MG63 (cell line): ENCODE results near the gene DENND1A. TPM values are rescaled to one million over a fixed set of nuclear protein-coding genes. Genes with fewer than 3 reads are reported as not detected.

Experiments
- DNase-seq: peaks from one replicate; pipeline ENCODE4 v3.0.0-alpha.2; 2020
- H3K27me3 ChIP-seq: fragments of 250-450 bp; sonication (Bioruptor Pico); 2 replicates; pipeline ENCODE4 v1.5.1; 2020; ENCODE audit warnings: mild to moderate bottlenecking, moderate library complexity
- H3K36me3 ChIP-seq: fragments of 250-450 bp; sonication (Bioruptor Pico); 2 replicates; pipeline ENCODE4 v1.5.1; 2020; ENCODE audit warnings: mild to moderate bottlenecking, moderate library complexity
- H3K4me3 ChIP-seq: fragments of 250-450 bp; sonication (Bioruptor Pico); 2 replicates; pipeline ENCODE4 v1.5.1; 2020; ENCODE audit warnings: mild to moderate bottlenecking, moderate library complexity
- H3K9me3 ChIP-seq: fragments of 250-450 bp; sonication (Bioruptor Pico); 2 replicates; pipeline ENCODE4 v1.5.1; 2020; ENCODE audit warnings: mild to moderate bottlenecking, moderate library complexity
- total RNA-seq: library from RNA; depleted of rRNA; stranded (reverse); fragments of >200 nt; shearing (Covaris generic); gene quantifications from 2 replicates; pipeline ENCODE4 v1.2.3, GENCODE V29; 2014; ENCODE audit warnings: low replicate concordance

DENND1A gene
- total RNA-seq, 1 experiment from 2014 or later: 35.3 TPM

DNA sequence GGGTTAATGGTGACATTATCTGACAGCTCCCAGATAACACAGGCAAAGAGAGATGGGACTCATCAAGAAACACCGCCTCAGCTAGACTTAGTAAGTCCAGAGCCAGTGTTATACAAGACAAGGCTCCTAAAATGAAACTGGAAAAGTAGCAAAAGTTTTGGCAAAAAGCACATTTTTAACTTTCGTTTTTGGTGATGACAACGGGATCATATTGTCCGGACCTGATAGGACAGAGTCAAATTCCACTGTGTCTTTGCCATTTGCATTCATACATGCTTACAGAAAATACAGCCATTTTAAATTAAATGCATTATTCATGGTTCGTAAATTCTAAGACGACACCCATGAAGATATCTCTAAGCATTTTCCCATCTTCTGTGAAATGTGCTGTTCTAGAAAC lies 421.9 kb downstream of the DENND1A start:
- no peak for DNase-seq
- Histone ChIP-seq H3K4me3 (no peak overlapping the region), H3K36me3 (no peaks in the 10 kb centered on the region), H3K9me3 (no peaks in the 10 kb centered on the region), H3K27me3 (no peaks in the 10 kb centered on the region)

DNA sequence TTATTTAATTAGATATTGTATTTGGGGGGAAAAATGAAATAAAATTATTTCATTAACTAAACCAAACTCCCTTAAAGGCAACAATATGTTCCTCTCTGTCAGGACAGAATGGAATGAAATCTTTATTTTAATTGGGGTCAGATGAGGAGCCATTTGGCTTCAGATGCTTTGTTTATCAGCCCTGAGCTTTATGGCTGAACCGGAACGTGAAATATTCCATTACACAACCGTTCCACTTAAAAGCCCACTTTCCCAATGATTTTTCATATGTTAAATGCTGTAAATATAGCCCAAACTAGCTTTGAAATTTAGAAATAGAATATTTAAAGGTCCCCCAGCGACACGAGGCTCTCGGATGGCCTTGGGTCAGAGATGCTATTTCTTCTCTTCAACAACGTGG lies 424.4 kb downstream of the DENND1A start:
- H3K36me3 ChIP-seq: no peaks in the 10 kb centered on the region
- no peaks in the 10 kb centered on the region for H3K27me3 ChIP-seq
- DNase-seq: no peak
- H3K4me3 ChIP-seq: no peak overlapping the region
- no peaks in the 10 kb centered on the region for H3K9me3 ChIP-seq

DNA sequence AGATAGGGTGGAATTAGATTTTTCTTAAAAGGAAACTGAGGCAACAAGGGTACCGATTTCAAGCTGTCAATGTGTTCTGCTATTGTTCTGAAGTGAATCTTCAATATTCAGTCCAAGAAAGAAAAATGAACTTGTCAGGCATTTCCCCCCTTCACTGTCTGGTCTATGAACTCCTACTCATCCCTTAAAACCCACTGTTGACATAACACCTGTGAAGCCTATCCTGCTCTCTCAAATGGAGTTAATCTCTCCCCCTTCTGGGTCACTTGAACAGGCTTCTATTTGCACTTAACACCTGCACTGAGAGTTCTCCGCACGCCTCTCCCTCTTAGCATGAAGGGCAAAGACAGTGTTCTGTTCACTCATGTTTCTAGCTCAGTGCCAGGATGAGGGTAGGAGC lies 429.6 kb downstream of the DENND1A start:
- no peak for DNase-seq
- Histone ChIP-seq H3K4me3 (no peak overlapping the region), H3K27me3 (no peaks in the 10 kb centered on the region), H3K9me3 (no peaks in the 10 kb centered on the region), H3K36me3 (no peaks in the 10 kb centered on the region)

DNA sequence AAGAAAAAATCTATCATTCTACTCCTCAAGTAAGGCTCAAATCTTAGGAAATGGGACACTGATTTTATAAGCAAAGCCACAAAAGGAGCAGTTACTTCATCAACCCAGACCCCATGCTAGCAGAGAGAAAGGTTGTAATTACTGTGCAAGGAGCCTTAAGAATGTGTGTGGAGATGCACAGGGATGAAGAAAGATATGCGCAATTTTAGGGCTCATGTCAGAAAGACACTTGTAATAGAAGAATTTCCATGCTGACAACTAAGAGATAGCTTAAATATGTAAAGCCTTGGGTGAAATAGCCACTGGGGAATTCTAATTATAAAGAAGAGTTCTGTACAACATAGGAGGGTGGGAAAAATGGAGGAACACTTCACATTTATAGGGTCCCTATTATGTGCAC lies 432.1 kb downstream of the DENND1A start:
- Histone ChIP-seq H3K36me3 (no peaks in the 10 kb centered on the region), H3K4me3 (no peak overlapping the region), H3K27me3 (no peaks in the 10 kb centered on the region), H3K9me3 (no peaks in the 10 kb centered on the region)
- no peak for DNase-seq

DNA sequence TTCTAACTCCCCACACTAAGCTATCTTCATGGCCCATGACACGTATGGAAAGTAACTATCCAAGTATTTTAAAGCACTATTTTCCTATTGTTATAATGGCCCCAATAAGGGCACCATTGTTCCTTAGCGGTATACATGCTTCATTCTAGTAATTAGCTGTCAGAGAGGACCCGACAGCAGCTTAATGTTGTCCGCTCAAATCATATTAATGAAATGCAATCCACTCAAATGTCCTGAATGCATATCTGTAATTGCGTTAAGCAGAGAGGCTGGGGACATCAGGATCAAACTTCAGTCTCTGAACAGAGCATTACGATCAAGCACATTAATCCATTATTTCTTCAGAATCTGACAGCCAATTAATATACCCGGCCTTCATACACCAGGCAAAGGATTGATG lies 434.2 kb downstream of the DENND1A start:
- Histone ChIP-seq H3K4me3 (no peak overlapping the region), H3K27me3 (no peaks in the 10 kb centered on the region), H3K9me3 (no peaks in the 10 kb centered on the region), H3K36me3 (no peaks in the 10 kb centered on the region)
- no peak for DNase-seq

DNA sequence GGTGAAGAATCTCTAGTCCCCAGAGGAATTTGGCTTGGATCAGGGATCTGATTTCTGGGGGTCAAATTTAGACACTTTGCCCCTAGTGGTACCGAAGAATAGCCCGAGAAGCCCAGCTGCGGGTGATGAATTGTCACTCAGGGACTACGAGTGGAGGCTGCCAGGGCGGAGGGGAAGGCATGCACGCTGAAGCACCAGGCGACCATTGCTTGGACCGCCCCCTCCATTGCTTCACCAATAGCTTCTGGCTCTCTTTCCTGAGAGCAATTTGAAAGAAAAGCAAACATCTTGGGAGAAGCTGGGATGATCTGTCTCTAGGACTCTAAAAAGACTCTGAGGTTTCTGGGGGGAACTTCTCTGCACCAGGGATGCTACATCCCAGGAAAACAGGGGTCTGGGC lies 436.3 kb downstream of the DENND1A start:
- no peak for DNase-seq
- Histone ChIP-seq H3K36me3 (no peaks in the 10 kb centered on the region), H3K4me3 (no peak overlapping the region), H3K27me3 (no peaks in the 10 kb centered on the region), H3K9me3 (no peaks in the 10 kb centered on the region)

DNA sequence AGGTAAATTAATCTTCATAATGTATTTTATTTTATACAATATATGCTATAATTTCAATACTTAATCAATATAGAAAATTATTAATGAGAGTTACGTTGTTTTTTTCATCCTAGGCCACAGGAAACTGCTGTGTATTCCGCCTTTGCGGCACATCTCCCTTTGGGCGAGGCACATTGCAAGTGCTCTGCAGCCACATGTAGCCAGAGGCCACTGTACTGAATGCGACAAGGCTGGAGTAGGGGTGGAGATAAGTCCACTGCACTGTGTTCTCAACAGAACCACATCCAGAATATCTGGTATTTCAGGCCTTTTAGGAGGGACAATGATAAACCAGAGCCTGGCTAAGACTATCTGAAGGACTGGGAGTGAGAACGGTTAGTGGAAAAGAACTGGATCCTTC lies 439.2 kb downstream of the DENND1A start:
- DNase-seq: no peak
- no peaks in the 10 kb centered on the region for H3K36me3 ChIP-seq
- H3K4me3 ChIP-seq: no peak overlapping the region
- no peaks in the 10 kb centered on the region for H3K27me3 ChIP-seq
- no peaks in the 10 kb centered on the region for H3K9me3 ChIP-seq

DNA sequence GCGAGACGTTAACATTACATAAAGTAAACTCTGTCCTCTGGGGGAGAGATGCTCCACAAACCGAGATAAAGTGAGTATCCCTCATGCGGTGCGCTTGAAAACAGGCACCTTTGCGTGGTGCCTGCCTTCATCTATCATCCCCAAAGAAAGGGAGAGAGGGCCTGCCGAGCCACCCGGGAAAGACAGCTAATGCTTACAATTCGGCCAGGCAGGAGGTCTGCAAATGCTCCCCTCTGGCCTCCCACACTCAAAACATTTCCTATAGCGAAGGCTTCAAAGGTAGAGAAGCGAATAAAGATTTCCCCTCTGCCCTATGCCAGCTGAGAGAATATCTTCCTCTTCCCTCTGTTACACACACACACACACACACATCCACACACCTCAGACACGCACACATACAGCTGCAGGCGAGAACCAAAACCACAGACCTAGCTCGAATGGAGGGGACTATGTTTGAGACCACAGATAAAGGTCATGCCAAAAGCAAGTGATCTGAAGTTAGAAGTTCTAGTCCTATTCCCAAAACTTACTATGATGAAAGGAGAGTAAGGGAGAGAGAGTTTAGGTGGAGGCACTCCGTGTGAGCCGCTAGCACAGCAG lies 441.1 kb downstream of the DENND1A start:
- no peaks in the 10 kb centered on the region for H3K27me3 ChIP-seq
- no peak overlapping the region for H3K4me3 ChIP-seq
- no peak for DNase-seq
- H3K36me3 ChIP-seq: no peaks in the 10 kb centered on the region
- H3K9me3 ChIP-seq: no peaks in the 10 kb centered on the region

DNA sequence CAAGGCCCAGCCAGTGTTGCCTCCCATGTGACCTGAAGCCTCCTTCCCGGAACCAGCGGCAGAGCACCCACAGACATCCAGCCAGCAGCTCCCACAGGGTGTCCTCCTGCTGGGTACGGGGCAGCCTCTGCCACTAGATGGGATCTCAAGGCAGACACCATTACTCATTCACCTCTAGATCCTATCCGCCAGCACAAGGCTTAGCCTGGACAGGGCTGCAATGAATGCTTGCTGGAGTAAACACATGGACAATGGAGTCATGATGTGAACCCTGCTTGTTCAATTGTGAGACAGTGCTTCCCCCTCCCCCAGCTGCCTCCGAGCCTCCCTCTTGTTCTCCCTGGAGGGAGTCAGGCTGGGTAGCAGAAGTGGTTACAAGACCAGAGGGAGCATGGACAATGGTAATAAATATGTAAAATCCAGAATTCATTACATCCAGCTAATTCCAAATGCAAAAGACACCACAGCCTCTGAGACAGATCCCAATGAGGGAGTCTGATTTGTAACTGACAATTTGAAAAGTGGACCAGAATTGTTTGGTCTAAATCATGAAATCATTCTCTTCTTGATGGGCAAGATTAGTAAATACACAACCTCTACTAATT lies 441.9 kb downstream of the DENND1A start:
- DNase-seq: no peak
- Histone ChIP-seq H3K36me3 (no peaks in the 10 kb centered on the region), H3K9me3 (no peaks in the 10 kb centered on the region), H3K27me3 (no peaks in the 10 kb centered on the region), H3K4me3 (no peak overlapping the region)

DNA sequence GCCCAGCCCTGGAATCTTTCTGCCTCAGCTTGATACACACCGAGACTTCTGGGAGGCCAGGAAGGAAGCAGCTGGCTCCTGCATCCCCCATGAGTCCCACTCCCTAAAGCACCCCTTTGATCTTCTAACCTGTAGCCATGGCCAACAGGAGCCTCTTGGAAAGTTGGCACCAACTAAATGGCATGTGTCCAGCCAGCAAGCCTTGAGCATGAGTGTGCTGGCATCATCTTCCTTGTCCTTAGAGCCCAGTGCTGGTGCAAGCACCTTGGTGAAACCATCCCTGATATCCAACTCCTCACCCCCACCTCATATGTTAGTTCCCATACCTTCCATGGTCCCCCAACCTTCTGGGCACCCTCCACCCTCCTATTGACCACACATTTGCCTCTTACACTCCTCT lies 443.5 kb downstream of the DENND1A start:
- DNase-seq: peak; percentile 35
- H3K36me3 ChIP-seq: no peaks in the 10 kb centered on the region
- no peaks in the 10 kb centered on the region for H3K9me3 ChIP-seq
- H3K27me3 ChIP-seq: no peaks in the 10 kb centered on the region
- no peak overlapping the region for H3K4me3 ChIP-seq

DNA sequence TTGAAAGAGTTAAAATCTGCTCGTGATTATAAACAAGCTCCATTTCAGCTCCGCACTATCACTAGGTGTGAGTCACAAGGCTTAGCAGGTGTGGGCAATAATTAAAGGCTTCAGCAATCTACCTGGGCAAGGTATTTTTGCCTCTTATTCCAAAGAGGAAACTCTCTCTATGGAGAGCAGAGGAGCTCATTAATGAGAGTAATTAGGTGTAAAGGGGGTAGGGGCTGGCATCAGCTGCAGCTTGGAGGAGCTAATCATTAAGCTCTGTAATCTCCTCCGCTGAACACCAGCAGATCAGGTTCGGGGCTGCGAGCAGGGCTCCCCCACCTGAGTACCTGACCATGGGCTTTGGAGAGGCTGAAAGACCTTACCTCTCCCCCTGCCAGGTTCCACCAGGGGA lies 444.7 kb downstream of the DENND1A start:
- no peak for DNase-seq
- no peaks in the 10 kb centered on the region for H3K36me3 ChIP-seq
- no peaks in the 10 kb centered on the region for H3K9me3 ChIP-seq
- H3K27me3 ChIP-seq: no peaks in the 10 kb centered on the region
- no peak overlapping the region for H3K4me3 ChIP-seq

DNA sequence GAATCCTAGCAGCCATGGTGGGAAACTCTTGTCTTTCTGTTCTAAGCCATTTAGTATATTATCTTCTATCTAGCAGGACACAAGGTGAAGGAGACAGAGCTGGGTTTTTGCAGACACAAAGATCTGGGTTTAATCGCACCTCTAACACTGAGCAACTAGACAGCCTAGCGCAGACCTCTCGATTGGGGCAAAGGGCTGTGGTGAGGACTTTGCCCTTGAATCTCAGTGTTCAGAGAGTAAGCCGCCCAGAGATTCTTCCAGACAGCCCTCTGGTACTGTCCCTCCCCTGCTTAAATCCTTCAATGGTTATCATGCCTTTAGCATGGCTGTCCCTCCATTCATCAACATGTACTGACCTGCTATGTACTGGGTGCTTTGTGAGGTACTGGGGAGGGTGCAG lies 445.8 kb downstream of the DENND1A start:
- Histone ChIP-seq H3K27me3 (no peaks in the 10 kb centered on the region), H3K4me3 (no peak overlapping the region), H3K36me3 (no peaks in the 10 kb centered on the region), H3K9me3 (no peaks in the 10 kb centered on the region)
- DNase-seq: no peak

DNA sequence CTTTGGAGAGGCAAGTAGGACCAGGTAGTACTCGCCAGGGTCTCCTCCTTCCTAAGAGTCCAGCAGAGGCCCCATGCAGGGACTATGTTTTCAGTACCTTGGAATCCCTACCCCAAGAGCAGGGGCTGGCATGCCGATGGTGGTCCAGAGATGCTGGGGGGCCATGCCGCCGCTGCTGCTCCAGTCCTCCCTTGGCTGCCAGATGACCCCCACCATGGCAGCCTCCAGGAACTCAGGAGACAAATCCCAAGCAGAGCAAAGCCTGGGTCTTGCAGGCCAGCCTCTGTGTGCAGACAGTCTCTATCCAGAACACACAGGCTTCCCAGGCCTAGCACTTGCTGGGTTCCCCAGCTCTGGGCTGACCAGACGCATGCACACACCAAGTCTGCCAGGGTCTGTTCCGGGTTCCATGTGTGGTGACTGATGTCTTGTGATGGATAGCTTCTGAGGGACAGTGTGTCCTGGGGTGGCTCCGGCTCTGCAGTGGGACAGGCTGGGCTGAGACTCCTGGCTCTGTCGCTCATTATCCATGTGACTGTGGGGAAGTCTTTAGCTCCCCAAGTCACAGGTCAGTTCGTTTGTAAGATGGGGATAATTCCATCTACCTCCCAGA lies 446.6 kb downstream of the DENND1A start:
- Histone ChIP-seq H3K36me3 (no peaks in the 10 kb centered on the region), H3K27me3 (no peaks in the 10 kb centered on the region), H3K9me3 (no peaks in the 10 kb centered on the region), H3K4me3 (no peak overlapping the region)
- no peak for DNase-seq

DNA sequence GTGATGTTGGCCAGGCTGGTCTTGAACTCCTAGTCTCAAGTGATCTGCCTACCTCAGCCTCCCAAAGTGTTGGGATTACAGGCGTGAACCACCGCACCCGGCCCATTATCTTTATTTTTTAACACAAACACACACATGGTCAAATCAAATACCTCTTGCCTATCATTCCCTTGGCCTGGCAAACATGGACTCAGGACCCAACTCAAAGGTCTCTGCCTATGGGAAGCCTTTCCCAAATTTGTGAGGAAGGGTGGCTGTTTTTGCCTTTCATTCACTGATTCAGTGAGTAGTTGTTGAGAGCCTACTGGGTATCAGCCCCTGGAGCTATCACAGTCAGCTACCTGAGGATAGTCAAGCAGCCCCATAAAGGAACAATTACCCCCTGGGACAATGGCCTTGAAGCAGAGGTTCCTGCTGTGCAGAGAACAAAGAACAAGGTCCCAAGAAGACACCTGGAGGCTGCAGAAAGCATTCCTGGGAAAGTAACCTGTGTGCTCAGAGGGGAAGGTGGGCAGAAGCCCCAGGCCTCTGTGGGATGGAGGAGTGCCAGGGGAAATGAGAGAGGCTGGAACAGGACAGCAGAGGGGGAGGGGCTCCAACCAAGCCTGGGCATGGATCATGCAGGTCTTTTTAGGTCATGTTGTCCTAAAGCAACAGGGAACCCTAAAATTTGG lies 447.5 kb downstream of the DENND1A start:
- no peaks in the 10 kb centered on the region for H3K36me3 ChIP-seq
- no peak for DNase-seq
- no peaks in the 10 kb centered on the region for H3K9me3 ChIP-seq
- H3K4me3 ChIP-seq: no peak overlapping the region
- H3K27me3 ChIP-seq: no peaks in the 10 kb centered on the region

DNA sequence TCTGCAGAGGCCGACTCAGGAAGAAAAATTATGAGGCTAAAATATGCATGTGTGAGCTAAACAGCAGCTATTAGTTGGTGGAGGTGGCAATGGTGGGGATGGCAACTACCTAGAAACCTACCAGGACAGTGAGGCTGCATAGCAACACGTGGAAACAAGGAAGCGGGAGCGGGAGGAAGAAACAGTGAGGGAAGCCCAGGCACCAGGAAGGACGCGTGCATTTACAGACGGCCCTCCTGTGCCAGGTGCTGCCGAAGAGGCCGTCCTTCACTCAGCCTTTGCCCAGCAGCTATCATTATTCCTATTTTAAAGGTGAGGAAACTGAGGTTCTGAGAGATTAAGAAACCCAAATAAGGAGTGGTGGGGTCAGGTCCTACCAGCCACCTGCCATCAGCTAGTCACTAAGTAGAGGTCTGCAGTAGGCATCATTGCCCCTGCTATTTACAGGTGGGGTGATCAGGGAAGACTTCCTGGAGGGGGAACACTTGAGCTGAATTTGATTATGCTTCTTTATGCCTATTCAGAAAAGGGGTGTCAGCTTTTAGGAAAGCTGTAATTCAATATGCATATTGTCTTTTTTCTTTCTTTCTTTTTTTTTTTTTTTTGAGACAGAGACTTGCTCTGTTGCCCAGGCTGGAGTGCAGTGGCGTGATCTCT lies 448.6 kb downstream of the DENND1A start:
- Histone ChIP-seq H3K4me3 (no peak overlapping the region), H3K36me3 (no peaks in the 10 kb centered on the region), H3K27me3 (no peaks in the 10 kb centered on the region), H3K9me3 (no peaks in the 10 kb centered on the region)
- DNase-seq: no peak

DNA sequence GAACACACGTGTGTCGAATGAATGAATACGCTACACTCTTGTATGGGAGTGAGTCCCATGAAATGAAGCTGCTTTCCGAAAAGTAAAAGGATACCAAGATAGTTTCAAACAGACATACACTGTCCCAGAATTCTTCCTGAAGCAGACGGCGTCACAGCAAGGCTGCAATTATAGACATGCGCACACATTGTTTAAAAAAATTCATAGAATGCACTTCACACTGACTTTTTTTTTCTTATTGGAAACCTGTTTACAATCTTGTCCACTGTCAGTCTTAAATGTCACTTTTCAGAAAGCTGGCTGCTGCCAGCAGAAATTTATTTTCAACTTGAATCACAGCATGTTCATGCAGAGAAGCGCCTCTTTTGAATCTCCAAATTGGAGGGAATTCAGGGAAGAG lies 449.1 kb downstream of the DENND1A start:
- no peaks in the 10 kb centered on the region for H3K36me3 ChIP-seq
- DNase-seq: no peak
- no peak overlapping the region for H3K4me3 ChIP-seq
- no peaks in the 10 kb centered on the region for H3K9me3 ChIP-seq
- no peaks in the 10 kb centered on the region for H3K27me3 ChIP-seq

DNA sequence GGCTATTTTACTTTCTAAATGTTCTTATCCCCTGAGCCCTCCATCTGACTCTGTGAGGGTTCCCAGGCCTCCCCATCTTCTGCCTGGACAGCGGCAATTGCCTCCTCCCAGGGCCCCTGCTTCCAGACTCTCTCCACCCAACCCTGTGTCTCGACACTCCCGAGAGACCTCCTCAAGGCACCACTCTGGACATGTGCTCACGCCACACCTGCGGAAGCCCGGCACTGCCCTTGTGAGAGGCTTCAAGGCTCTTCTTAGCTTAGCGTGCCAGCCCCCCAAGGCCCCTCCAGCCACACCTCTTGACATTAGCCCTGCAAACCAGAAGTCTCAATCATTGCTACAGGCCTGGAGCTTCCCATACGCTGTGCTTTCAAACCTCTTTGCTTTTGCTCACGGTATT lies 449.8 kb downstream of the DENND1A start:
- Histone ChIP-seq H3K9me3 (no peaks in the 10 kb centered on the region), H3K27me3 (no peaks in the 10 kb centered on the region), H3K36me3 (no peaks in the 10 kb centered on the region), H3K4me3 (no peak overlapping the region)
- no peak for DNase-seq
